T-helper 9 cell (primary cell): Measurements from ENCODE around the gene ZFYVE26.
"Not testable (repeated sequence)": the region's sequence is repeated elsewhere in the genome, so short reads cannot be mapped to it uniquely, and the experiment has no call there.

Source experiments
- DNase-seq: peaks from one replicate; pipeline ENCODE4 v3.0.0-alpha.2; 2020

The ZFYVE26 gene

DNA sequence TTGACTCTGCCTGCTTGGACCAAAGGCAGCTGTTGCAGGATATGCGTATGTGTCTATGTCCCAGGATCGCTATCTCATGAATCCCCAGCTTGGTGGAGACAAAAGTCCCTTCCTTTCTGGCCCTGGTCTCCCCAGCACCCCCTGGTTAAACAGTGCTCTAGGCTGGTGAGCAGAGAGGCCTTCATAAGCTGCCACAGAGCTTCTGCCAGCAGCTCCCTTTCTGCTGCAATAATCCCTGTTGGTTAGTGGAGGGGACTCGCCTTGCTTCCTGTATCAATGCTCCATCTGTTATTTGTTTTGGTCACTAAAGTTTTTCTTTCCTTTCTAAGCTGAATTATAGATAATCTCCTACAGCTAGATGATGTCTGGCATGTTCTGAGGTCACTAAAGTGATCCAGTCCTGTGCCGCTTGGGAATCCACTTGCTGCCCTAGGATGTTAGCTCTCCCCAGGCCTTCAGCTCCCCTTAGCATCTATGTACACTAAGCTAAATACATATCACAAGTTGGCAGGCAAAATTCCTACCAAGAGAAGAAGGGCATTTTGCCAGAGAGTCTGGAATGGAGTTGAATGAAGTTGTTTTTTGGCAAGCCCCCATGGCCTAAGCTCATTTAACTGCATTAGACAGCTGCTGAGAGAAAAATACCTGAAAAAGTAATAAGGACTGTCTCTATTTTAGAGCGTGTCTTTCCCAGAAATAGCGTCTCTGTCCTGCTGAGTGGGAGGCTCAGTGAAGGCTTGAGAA lies 66.9 kb downstream of the ZFYVE26 start:
- DNase-seq = no peak

DNA sequence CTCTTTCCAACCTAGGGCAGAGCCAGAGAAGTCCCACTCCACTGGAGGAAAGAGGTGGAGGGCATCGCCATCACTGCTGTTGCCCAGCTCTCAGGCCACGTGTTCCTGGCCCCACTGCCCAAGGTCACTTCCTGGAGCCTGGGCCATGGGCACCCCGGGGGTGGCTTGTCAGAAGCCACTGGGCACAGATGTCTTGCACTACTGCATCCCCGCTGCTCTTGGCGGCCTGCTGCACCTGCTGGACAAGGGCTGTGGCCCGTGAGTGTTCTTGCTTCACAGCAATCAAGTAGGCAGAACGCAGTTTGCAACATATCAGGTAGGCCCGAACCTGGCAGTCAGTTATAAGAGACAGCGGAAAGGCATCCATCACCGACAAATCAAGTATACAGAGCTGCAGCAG lies 68.1 kb downstream of the ZFYVE26 start:
- DNase-seq = no peak

DNA sequence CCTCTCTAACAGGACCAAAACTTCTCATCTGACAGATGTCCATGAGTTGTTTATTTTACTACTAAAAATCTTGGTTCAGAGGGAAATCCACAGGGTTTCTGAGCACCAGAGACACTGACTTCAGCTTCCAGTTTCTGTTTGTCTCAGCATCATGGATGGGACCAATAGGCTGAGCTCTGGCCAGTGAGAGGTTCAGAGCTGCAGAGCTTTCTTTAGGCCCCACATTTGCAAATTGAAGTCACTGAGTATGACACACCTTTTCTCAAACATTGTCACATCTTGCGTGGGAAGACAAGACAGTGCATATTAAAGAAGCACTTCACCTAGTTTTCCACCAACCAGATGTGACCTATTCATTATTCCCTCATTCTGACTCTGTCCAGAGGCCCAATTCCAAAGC lies 69.5 kb downstream of the ZFYVE26 start:
- no peak for DNase-seq

DNA sequence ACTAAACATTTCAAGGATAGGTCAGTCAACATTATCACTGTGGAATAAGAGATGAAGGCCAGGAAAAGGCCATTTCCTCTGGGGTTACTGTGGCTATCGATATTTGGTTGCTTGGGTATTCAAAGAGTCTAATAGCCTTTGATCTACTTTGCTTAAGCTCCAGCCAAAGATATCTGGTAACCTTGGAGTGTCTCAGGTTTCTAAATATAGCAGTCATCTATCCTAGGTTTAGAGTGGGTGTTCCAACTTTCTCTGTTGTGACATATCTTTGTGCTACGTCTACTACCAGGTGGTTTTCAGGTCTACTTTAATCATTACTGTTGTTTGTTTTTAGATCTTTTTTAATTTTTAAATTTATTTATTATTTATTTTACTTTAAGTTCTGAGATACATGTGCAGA lies 72.3 kb downstream of the ZFYVE26 start:
- DNase-seq = no peak

DNA sequence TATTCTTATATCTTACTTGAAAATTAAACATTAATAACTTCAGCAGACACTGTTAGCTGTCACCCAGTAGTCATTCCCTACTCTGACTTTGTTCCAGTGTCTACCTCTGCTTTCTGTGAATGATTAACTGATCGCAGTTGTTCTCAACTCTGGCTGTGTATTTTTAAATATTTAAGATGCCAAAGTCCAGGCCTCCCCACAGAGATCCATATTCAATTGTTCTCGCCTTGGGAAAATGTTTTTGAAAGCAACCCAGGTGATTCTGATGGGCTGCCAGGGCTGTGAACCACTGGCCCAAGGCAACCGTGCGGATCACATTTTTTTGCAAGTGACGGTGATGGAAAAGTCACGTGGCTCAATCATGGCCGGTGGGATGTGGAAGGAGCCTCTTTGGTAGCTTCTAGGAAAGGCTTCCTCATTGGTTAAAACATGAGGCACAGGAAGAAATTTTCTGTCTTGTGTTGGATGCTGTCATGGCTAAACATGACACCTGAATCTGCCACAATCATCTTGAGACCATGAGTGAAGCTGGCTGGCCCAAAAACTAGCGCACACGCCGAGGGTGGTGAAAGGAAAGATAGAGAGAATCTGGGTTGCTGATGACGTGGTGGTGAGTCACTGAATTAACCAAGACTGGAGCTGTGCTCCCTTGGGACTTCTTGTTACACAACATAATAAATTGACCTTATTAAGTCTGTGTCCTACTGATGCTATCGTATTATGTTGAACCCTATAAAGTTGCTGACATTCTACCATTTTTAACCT lies 77.5 kb downstream of the ZFYVE26 start:
- DNase-seq = no peak

DNA sequence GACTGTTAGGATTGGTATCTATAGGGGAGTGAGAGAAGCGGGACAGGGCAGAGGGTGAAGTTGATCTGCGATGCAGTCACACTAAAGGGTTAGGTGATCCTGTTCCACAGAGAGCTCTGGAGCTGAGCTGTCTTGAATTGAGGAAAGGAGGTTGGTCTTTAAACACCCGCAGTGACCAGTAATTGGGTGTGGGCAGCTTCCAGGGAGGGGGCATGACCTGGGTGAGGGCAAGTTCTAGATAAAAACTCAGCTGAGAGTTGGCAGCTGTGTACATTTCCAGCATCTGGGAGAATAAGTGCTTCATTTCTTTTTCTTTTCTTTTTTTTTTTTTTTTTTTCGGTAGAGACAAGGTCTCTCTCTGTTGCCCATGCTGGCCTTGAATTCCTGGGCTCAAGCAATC lies 79.6 kb downstream of the ZFYVE26 start:
- no peak for DNase-seq

DNA sequence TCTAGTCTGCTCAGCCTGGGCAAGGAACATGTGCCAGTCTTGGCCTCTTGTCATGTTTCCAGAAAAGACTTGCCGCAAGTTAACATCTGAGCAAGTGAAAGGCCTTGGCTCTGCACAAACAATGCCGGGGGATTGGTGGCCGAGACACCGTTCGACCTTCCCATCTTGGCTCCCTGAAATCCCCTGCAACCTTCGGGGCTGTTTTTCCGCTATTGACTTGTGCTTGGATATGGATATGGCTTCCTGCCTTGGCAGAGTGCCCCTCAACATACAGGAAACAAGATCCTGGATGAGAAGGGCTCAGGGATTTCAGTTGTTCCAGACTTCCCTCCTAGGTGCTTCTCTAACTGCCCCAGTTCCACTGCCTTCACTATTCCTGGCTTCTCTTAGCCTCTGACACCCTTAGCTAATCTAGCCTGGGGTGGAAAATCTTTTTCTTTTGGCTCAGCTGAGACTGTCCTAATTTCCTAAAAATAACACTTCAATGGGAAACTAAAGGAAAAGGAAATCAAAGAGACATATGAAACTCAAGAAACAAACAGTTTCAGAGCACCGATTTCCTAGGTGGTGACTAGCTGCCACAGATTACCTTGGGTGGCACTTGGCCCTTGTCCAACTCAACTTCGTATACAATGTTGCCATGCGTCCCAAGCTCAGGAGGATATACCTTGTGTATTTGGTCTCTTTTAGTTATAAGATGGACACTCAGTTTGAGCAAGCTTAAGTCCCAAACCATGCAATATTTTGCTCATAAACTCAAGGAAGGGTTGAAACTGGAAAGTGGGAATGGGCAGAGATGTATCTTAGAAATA lies 80.8 kb downstream of the ZFYVE26 start:
- DNase-seq = no peak

DNA sequence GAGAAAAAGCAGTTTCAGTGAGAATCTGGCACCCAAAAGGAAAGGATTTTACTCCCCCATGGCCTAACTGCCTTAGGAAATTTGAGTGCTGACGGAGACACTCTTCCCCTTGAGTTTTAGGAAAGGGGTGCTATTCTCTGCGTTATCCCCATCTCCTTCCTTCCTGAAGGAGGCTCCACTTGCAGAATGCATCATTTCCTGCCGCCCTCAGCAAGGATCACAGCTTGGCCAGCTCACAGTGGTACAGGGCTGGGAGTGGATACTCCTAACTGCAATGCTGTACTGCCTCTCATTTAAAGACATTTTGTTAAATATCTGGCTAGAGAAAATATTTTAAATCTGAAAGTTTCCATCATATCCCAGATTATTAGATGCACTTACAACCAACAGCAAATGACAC lies 81.7 kb downstream of the ZFYVE26 start:
- no peak for DNase-seq

DNA sequence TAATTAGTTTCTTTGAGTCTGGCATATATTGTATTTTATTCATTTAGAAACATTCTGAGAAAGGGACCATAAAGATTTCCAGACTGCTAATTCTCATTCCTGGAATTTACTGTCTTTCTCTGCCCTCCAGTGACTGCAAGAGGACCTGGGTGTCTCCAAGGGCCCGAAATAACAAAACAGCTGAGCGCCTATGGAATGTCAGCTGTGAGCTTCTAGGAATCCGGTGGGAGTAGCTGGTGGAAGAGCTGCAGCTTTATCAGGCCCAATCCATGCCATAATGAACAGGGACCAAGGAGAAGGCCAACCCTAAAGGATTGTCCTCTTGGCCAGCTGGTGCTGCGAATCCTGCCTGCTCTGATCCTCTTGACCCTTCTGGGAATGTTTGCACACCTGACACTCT lies 82.8 kb downstream of the ZFYVE26 start:
- no peak for DNase-seq

DNA sequence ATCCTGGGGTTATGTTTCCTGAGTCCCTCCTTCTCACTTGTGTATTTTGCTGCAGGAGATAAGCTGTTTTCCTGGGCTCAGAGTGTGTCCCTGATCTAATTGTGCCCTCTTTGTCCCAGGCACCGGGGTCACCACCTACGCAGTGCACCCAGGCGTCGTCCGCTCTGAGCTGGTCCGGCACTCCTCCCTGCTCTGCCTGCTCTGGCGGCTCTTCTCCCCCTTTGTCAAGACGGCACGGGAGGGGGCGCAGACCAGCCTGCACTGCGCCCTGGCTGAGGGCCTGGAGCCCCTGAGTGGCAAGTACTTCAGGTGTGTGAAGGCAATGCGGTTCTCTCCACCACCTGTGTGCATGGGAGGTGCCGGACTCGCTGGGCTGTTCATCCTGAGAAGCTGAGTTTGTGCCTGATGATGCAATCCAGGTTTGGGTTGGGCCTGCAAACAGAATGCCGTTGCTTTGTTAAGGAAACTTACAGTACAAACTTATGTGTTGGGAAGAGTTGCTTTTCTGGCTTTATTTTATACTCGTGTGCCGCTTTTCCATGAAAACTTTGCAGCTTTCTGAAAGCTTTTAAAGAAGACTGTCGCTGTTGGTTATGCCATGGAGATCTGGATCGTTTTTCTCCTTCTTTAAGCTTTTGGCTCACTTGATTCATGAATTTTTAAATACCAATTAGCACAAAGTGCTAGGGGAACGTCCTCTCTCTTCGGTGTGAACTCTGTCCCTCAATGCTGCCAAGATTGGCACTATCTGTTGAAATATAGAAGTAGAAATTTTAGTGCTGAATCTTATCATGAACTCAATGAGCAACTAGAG lies 87.1 kb downstream of the ZFYVE26 start:
- no peak for DNase-seq

DNA sequence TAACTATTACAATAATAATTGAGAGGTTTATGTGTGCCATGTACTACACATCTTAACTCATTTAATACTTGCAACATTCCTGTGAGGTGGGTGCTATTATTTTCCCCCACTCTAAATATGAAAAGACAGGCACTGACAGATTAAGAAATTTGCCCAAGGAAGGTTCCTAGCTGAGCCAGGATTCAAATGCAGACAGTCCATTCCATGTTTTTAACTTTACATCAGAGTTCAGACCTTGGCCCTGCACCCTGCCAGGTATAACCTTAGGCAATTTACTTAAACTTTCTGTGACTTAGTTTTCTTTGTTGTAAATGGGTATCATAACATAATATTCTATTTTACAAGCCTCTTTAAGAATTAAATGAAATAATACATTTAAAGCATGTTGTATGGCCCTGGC lies 88.1 kb downstream of the ZFYVE26 start:
- DNase-seq = no peak

DNA sequence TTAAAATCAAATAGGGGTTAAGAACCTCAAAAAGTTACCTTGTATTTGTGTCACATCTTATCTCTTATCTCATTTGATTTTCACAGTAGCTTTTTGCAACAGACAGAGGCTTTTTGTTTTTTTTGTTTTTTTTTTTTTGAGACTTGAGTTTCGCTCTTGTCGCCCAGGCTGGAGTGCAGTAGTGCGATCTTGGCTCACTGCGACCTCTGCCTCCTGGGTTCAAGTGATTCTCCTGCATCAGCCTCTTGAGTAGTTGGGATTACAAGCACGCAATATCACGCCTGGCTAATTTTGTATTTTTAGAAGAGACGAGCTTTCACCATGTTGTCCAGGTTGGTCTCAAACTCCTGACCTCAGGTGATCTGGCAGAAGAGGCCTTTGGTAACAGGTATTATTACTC lies 89.0 kb downstream of the ZFYVE26 start:
- no peak for DNase-seq

DNA sequence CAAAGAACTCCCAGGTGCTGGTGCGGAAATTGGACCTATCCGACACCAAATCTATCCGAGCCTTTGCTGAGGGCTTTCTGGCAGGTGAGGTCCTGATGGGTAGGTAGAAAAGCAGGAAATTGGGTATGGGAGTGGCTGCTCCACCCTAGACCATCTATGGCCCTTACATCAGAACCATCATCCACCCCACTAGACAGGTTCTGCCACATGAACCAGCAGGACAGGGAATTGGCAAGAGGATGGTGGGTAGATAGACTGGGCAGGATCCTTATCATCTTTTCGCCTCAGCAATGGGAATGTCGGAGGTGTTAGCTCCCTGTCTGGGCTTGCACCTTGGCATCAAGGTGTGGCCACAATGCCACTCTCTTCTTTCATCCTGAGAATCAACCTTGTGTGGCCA lies 91.2 kb downstream of the ZFYVE26 start:
- no peak for DNase-seq

DNA sequence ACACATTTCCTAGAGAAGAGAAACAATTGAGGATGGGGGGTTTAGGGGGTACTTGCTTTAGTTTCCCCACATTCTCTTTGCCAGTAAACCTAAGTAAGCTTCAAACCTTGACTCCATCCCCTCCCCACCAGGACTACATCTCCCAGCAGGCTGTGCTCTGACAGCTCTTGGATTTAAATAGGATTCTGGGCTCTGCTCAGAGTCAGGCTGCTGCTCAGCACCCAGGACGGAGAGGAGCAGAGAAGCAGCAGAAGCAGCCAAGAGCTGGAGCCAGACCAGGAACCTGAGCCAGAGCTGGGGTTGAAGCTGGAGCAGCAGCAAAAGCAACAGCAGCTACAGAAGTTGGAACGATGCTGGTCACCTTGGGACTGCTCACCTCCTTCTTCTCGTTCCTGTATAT lies 94.1 kb downstream of the ZFYVE26 start:
- no peak for DNase-seq

DNA sequence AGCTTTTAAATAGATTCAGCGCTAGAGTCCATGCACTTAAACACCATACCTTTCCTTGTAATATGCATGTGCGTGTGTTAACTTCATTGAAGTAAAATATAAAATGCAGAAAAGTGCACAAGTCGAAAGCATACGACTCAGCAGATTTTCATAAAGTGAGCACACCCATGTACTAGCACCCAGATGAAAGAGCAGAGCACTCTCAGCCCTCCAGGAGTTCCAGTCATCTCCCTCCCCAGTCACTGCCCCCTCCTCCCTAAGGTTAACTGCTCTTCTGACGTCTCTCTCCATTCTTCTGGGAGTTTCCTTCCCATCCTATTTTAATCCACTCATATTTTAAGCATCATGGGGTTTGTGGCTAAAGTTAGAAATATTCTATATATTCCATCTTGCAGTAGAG lies 94.5 kb downstream of the ZFYVE26 start:
- no peak for DNase-seq

DNA sequence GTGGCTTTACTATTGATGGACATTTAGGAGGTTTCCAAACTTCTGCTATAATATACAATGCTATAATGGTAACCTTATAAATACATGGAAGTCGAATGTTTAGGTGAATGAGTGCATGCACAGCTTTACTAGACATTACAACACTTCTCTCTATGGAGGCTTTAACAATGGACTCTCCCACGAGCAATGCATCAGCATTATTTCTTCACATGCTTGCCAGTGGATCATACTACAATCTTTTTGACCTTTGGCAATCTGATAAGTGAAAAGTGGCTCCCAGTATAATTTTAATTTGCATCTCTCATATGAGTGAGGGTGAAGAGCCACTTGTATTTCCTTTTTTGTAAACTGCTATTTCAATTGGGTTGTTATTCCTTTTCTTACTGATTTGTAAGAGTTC lies 96.5 kb downstream of the ZFYVE26 start:
- DNase-seq = no peak

DNA sequence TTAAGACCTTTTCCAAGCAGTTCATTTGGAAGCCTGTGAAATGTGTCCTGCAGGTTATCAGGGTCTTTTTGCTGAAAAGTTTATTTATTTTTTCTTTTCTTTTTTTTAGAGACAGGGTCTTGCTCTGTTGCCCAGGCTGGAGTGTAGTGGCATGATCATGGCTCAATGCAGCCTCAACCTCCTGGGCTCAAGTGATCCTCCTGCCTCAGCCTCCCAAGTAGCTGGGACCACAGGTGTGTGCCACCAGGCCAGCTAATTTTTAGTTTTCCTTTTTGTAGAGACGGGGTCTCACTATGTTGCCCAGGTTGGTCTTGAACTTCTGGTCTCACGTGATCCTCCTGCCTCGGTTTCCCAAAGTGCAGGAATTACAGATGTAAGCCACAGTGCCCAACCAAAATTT lies 97.0 kb downstream of the ZFYVE26 start:
- DNase-seq = not testable (repeated sequence)

DNA sequence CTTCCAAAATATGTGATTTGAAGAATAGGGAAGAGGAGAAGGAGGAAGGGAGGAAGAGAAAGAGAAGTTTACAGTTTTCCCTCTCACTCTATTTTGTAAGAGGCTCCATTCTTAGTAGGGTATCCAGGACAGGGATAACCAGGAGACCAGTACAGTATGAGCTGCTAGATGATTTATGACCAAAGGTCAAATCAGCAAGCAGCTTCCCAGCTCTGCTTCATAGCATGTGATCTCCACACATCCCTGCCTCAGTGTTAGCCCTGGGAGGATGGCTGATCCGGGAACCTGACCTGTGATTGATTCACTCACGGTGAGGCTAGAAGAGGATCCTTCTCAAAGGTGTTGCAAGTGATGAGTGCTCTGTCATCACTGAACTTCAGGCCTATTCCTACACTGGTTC lies 98.1 kb downstream of the ZFYVE26 start:
- DNase-seq = no peak

DNA sequence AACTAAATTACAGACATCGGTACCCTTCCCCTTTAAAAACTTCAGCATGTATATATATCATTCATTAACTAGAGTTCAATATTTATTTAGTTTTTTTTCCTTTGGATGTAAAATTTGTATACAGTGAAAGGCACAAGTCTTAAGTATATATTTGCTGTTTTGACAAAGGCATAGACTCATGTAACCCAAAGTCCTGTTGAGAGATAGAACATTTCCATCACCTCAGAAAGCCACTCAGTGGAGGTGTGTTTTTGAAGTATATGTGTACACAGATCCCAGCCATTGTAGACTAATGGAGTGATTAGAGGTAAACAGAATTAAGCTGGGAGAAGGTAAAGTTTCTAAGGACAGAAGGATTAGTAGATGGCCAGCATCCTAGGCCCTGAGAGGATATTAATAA lies 99.3 kb downstream of the ZFYVE26 start:
- no peak for DNase-seq

DNA sequence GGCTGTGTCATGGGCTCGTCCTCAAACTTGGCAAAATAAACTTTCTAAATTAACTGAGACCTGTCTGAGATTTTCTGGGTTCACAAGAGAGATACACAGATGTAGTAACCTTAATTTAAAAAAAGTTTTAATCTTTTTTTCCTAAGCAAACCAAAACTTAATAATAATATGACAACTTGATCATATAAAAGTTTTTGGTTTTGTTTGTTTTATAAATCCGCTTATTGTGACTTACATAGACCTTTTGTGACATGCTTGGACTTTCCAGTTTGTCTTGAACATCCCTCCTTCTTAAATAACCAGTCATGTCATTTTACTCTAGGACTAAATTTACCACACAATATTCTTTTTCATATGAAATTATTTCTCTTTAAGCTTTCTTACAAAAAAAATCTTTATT lies 106.2 kb downstream of the ZFYVE26 start:
- no peak for DNase-seq

DNA sequence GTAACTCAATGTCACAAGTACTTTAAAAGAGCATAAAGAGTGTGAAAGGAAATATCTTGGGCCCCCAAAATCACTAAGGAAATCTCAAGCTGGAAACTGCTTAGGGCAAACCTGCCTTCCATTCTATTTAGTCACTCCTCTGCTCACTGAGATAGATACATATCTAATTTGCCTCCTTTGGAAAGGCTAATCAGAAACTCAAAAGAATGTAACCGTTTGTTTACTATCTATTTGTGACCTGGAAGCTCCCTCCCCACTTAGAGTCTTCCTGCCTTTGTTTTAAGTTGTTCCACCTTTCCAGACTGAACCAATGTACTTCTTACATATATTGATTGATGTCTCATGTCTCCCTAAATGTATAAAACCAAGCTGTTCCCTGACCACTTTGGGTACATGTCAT lies 106.6 kb downstream of the ZFYVE26 start:
- DNase-seq = not testable (repeated sequence)

DNA sequence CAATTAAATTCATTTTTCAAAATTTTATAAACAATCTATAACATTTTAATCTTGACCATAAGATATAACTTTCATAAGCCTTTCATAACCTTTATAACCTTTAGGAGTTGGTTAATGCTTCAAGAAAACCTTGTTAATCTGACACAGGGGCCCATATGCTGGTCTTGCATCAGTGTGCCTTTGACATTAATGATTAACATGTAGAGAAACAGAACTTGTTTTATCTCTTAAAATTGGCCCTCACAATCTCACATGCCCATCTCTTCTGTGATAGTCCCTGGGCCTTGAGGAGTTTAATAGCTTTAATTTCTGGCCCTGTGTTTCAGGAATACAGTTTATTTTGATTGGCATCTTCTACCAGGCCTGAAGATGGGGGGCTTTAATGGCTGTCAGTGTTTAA lies 107.0 kb downstream of the ZFYVE26 start:
- DNase-seq = not testable (repeated sequence)

DNA sequence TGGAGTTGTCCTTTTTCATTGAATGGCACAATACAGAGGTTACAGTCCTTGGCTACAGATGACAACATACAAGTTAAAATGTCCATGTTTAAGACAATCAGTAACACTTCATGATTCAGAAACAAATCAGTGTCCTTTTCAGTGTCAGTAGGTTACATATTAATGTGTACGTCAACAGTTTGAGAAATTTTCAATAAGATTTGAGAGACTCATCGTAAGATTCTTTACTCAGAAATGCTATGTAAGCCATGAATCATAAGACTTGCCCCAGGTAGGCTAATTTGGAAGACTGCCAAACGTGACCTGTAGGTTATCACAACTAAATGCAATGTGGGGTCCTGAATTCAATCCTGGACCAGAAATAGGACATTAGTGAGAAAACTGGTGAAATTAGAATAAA lies 111.2 kb downstream of the ZFYVE26 start:
- DNase-seq = no peak
